ENCODE results near the gene CD69.

DNA sequence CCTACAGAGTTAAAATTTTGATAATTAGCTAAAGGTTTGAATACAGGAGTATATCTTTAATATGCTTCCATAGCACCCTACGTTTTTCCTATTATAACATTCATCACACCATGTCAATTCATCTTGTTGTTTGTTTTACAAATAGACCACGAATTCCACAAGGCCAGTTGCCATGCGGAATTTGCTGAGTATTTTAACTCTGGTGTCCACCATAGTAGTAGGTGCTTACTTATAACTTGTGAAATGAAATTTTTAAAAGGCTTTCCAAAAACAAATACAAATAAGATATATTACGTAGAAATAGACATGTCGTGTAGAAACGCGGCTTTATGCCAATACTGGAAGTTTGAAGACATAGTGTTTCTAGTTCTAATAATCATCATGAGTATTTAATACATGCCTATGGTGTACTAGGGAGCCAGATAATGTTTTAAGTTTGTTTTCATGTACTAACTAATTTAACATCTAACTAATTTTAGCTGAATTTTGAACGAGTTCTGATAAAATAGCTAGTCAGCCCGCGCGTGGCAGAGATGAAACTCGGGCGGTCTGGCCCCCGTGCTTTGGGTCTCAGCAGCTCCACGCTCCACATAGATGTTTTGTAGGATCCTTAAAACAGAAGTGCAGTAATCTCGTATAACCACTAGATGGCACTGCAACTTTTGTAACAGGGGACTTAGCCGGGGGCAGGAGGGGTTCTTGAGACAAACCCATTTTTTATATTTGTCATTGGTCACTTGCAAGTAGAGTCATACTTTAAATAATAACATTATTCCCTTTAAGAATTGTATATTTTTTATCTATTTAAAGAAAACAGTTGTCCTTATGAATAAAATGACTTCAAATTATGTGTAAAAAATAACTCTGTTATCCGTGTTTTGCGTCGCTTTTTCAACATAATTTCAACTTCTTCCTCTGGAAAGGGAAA, 10.2 kb downstream of the CD69 start:
- no peak for TF ChIP-seq EZH2phosphoT487 (IDR thresholded peaks at IDR 0.05; ENCODE audit: insufficient read depth, low read depth)
- TF ChIP-seq EZH2 (IDR thresholded peaks at IDR 0.05; ENCODE audit: insufficient read depth, poor library complexity, severe bottlenecking), result no peak

All from GM23248 (cell line).